K562 (cell line): ENCODE data around the gene SYK.
"Not testable (repeated sequence)": the region's sequence is repeated elsewhere in the genome, so short reads cannot be mapped to it uniquely, and the experiment has no call there.

Experiments used
- BRCA1 ChIP-seq, 2 experiments: fragments of 450-650 bp in 1 of 2; sonication (generic) in 1 of 2; formaldehyde crosslinking in 1 of 2; IDR thresholded peaks; 2 replicates each; pipeline versions ENCODE4 v1.5.0 to v1.6.1; 2017 to 2020; ENCODE audit warnings: mild to moderate bottlenecking in 1 of 2, missing genetic modification reagents in 1 of 2
- MED1 ChIP-seq: sonication (generic); formaldehyde crosslinking; IDR thresholded peaks from 2 replicates; pipeline ENCODE4 v1.8.1; 2023; ENCODE audit warnings: missing genetic modification reagents, borderline replicate concordance
- POLR2A ChIP-seq: fragments of 450-650 bp; conservative IDR thresholded peaks from 2 replicates; pipeline ENCODE4 v1.6.1; 2016
- PTBP1 ChIP-seq: fragments of 200-400 bp; formaldehyde crosslinking; IDR thresholded peaks from 2 replicates; pipeline ENCODE4 v1.6.1; 2017; ENCODE audit warnings: low read depth, low read length
- SAFB2 ChIP-seq: fragments of 200-400 bp; formaldehyde crosslinking; IDR thresholded peaks from 2 replicates; pipeline ENCODE4 v1.6.1; 2018; ENCODE audit warnings: borderline replicate concordance, low read length, low read depth, moderate library complexity; ENCODE audit not compliant: severe bottlenecking
- TARDBP ChIP-seq: fragments of 450-650 bp; IDR thresholded peaks from 2 replicates; pipeline ENCODE4 v1.6.1; 2016
- TF ChIP-seq, protein P1 (sequence below): fragments of 450-650 bp; IDR thresholded peaks from 2 replicates; pipeline ENCODE4 v1.6.1; 2016; ENCODE audit warnings: borderline replicate concordance
- TF ChIP-seq, protein P2 (sequence below), 2 experiments: fragments of 450-650 bp; conservative IDR thresholded peaks; 2 replicates each; pipeline ENCODE4 v1.6.1; 2017; ENCODE audit warnings: mild to moderate bottlenecking in 2 of 2, moderate library complexity in 2 of 2
- TF ChIP-seq, protein P3 (sequence below), 3 experiments: IDR thresholded peaks in 2 of 3; conservative IDR thresholded peaks in 1 of 3; 2 replicates each; pipeline ENCODE4 v1.5.1; 2011 to 2012; ENCODE audit warnings: low read length in 3 of 3, mild to moderate bottlenecking in 3 of 3, control low read depth in 2 of 3, improper control_type of control experiment in 1 of 3, inconsistent platforms in 1 of 3, low read depth in 1 of 3, mixed read lengths in 1 of 3, moderate library complexity in 1 of 3; ENCODE audit not compliant: insufficient read depth in 2 of 3

DNA sequence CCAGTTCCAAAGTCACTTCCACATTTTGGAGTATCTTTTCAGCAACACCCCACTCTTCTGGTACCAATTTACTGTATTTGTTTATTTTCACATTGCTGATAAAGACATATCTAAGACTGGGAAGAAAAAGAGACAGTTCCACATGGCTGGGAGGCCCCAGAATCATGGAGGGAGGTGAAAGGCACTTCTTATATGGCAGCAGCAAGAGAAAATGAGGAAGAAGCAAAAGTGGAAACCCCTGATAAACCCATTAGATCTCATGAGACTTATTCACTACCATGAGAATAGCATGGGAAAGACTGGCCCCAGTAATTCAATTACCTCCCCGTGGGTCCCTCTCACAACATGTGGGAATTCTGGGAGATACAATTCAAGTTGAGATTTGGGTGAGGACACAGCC is 19.6 kb downstream of the SYK start:
- TF ChIP-seq, protein P1, sequence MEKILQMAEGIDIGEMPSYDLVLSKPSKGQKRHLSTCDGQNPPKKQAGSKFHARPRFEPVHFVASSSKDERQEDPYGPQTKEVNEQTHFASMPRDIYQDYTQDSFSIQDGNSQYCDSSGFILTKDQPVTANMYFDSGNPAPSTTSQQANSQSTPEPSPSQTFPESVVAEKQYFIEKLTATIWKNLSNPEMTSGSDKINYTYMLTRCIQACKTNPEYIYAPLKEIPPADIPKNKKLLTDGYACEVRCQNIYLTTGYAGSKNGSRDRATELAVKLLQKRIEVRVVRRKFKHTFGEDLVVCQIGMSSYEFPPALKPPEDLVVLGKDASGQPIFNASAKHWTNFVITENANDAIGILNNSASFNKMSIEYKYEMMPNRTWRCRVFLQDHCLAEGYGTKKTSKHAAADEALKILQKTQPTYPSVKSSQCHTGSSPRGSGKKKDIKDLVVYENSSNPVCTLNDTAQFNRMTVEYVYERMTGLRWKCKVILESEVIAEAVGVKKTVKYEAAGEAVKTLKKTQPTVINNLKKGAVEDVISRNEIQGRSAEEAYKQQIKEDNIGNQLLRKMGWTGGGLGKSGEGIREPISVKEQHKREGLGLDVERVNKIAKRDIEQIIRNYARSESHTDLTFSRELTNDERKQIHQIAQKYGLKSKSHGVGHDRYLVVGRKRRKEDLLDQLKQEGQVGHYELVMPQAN, result not testable (repeated sequence)
- not testable (repeated sequence) for TF ChIP-seq PTBP1; SAFB2; POLR2A; BRCA1 (IDR thresholded peaks at IDR 0.05); BRCA1 (CRISPR knock-in tag; IDR thresholded peaks at IDR 0.05); MED1 (CRISPR knock-in tag); TARDBP
- TF ChIP-seq, protein P2, sequence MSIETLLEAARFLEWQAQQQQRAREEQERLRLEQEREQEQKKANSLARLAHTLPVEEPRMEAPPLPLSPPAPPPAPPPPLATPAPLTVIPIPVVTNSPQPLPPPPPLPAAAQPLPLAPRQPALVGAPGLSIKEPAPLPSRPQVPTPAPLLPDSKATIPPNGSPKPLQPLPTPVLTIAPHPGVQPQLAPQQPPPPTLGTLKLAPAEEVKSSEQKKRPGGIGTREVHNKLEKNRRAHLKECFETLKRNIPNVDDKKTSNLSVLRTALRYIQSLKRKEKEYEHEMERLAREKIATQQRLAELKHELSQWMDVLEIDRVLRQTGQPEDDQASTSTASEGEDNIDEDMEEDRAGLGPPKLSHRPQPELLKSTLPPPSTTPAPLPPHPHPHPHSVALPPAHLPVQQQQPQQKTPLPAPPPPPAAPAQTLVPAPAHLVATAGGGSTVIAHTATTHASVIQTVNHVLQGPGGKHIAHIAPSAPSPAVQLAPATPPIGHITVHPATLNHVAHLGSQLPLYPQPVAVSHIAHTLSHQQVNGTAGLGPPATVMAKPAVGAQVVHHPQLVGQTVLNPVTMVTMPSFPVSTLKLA (conservative IDR thresholded peaks at IDR 0.05), result not testable (repeated sequence)
- TF ChIP-seq, protein P3, sequence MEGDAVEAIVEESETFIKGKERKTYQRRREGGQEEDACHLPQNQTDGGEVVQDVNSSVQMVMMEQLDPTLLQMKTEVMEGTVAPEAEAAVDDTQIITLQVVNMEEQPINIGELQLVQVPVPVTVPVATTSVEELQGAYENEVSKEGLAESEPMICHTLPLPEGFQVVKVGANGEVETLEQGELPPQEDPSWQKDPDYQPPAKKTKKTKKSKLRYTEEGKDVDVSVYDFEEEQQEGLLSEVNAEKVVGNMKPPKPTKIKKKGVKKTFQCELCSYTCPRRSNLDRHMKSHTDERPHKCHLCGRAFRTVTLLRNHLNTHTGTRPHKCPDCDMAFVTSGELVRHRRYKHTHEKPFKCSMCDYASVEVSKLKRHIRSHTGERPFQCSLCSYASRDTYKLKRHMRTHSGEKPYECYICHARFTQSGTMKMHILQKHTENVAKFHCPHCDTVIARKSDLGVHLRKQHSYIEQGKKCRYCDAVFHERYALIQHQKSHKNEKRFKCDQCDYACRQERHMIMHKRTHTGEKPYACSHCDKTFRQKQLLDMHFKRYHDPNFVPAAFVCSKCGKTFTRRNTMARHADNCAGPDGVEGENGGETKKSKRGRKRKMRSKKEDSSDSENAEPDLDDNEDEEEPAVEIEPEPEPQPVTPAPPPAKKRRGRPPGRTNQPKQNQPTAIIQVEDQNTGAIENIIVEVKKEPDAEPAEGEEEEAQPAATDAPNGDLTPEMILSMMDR (IDR thresholded peaks at IDR 0.05 in 2 of 3, conservative IDR thresholded peaks at IDR 0.05 in 1 of 3; ENCODE audit: insufficient read depth in 2 of 3, low read depth in 1 of 3, low read length in 3 of 3), result not testable (repeated sequence)
